ENCODE data around the gene BMP2.
A peak's percentile ranks its signal among the peaks of the same experiment; 100 is the strongest.

Gene BMP2

DNA sequence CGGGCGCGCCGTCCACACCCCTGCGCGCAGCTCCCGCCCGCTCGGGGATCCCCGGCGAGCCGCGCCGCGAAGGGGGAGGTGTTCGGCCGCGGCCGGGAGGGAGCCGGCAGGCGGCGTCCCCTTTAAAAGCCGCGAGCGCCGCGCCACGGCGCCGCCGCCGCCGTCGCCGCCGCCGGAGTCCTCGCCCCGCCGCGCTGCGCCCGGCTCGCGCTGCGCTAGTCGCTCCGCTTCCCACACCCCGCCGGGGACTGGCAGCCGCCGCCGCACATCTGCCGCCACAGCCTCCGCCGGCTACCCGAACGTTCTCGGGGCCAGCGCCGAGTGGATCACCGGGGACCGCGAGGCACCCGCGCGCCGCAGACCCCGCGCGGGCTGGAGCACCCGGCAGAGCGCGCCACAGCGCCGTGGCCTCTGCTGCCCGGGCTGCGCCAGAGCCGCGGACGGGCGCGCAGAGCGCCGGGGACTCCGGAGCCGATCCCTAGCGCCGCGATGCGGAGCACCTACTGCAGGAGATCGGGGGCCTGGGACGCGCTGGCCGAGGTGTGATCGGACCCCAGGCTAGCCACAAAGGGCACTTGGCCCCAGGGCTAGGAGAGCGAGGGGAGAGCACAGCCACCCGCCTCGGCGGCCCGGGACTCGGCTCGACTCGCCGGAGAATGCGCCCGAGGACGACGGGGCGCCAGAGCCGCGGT lies at the start of gene BMP2:
TSS of gene BMP2 (plus strand) at position 151 of the 692 bp plus-strand sequence. CDS start 2,441 bp downstream, outside the sequence.
- DNase-seq = peak; percentile 57 to 77

- no peak for DNase-seq
Measured at GRCh38 chr20:6718662-6719368, 48.7 kb upstream of the BMP2 start.

DNA sequence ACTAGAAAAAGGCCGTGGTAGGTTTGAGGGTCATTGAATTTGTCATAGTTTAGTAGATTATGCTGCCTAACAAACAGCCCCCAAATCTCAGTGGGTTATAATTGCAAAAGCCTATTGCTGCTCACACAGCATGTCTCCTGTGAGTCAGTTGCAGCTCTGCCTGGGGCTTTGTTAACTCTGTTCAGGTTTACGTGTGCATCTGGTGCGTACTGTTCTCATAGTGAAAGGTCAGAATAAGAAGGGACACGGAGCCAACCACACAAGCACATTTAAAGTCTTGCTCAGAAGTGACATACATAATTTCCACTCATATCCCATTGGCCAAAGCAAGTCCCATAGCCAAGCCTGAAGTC lies 48.1 kb upstream of the BMP2 start:
- no peak for DNase-seq

GRCh38 chr20:6726761-6727160 lies 40.7 kb upstream of the BMP2 start:
- no peak for DNase-seq

DNA sequence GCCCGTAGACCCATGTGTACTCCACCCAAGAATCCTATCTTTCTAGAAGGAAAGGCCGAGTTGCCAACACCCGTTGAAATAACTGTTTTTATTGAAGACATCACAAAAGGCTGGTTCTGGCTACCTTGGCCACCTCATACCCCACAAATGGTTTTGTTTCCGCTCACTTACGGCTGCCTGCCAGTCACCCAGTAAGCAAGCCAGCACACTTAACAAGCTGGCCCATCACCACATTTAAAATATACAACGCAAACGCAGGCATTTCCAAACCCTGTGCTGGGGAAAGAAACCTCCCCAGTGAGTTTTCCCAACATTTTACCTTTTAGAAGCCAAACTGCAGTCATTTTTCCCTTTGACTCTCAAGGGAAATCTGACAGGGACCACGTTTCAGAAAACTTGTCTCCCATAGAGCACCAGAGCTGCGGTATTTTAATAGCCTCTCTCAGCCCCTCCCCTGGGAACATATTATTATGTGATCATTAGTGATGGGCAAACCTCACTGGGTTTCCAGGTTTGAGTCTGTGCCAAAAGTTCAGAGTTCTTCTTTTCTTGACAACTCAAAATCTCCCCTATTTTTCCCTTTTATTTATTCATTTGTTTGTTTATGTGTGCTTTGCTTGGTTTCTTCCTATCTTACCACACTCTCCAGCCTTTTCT lies 36.7 kb upstream of the BMP2 start:
- DNase-seq = no peak

DNA sequence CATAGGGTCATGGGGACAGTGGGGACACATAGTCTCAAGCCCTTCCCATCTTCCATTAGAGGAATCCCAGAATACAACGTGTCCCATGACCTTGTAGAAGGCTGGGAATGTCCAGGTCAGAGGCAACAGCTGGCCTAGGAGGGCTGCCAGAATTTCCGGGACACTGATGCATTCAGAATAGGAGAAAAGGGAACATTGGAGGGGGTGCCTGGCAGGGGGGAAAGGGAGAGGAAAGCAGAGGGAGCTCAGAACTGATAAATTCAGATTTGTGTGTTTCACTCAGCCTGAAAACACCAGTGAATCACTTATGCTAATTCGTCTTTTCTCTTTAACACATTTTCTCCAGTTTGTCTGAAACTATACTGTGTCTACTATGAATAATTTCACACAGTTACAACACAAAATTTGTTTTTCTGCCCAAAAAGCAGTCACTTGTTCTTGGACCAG lies 35.5 kb upstream of the BMP2 start:
- no peak for DNase-seq

DNA sequence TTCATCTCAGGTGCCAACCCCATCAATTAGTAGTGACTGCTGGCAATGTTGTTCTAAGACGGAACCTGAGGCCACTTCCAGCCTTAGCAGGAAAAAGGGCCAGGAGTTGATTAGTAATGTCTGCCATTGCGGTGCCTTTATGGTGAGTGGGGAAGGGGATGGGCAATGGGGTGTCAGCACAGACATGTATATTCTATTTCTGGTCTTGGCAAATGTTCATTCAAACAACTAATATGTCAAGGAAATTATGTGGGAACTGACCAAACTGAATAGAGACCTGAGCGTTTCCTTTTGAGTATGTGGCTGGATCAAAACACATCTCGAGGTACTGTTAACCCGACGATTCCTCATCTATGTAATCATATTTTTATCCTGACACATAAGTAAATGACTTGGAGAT lies 34.6 kb upstream of the BMP2 start:
- DNase-seq = no peak

- no peak for DNase-seq
Measured at GRCh38 chr20:6733965-6734364, 33.5 kb upstream of the BMP2 start.

DNA sequence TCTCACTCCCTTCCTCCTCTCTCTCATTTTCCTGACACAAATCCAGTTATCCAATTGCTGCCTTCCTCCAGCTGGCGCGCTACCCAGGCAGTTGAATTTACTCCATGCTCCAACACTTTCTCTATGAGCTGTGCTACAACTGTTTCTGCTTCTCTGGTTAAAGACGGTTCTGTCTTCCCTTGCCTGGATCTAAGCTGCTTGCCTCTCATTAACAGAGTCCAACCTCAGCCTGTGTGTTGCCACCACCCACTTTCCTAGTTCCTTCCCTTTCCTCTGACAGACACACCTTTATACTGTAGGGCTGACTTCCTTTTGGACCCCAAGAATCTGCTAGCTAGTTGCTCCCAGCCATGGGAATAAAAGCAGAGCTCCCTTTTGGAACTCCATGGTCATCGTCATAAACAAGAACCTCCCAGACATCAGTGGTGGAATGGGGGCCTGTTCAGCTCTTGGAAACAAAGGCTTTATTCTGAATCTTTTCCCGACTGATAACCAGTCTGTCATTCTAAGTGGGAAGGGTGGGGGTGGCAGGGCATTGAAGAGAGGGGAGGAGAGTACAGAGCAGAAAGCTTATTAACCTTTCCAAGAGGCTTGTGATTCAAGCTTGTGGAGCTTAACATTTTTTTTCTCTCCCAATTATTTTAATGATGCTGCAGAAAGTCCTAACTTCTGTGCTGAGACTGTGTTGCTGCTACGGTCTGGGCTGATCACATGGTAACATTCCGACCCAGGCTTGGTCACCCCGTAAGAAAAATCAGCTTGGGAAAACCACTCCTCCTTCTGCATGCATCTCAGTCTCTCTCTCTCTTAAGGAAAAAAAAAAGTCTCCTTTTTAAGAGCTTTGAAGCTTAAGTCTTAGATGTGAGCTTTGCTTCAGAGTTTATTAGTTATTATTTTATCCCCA lies 31.3 kb upstream of the BMP2 start:
- DNase-seq = no peak

DNA sequence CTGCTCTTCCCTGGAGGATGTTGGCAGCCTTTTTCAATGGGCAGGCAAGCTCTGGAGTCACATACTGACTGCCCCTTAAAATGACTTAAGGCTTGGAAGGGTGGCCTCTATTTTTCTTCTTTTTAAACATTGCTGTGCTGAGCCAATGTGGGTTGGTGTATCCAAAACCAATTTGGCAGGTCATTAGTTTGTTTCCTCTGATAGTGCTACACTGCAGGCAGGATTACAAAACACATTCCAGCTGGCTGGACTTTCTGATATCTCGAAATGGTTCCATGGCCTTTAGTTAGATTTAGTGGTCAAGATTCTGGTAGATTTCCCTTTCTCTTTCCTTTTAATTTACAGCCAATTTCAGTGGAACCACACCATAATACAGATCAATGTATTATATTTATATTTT lies 28.1 kb upstream of the BMP2 start:
- DNase-seq = no peak

GRCh38 chr20:6740096-6740495 lies 27.4 kb upstream of the BMP2 start:
- no peak for DNase-seq

GRCh38 chr20:6744180-6744579 lies 23.3 kb upstream of the BMP2 start:
- no peak for DNase-seq

DNA sequence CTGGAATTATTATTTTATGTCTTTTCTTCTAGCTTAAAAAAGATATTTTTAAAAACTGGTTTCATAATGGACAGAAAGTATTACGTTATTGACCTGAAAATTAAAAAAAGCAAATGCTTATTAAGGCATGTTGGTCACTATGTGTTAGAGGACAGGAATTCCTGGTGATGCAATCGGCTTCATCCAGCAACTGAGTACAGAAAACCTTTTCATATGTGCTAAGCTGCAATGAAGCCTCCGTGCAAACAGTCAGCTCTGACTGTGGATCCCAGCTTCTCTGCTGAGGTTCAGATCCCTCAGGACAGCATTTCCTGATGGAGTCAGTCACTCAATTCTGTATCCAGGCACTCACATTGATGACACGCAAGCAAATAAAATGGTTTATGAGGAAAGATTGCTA lies 22.7 kb upstream of the BMP2 start:
- no peak for DNase-seq

DNA sequence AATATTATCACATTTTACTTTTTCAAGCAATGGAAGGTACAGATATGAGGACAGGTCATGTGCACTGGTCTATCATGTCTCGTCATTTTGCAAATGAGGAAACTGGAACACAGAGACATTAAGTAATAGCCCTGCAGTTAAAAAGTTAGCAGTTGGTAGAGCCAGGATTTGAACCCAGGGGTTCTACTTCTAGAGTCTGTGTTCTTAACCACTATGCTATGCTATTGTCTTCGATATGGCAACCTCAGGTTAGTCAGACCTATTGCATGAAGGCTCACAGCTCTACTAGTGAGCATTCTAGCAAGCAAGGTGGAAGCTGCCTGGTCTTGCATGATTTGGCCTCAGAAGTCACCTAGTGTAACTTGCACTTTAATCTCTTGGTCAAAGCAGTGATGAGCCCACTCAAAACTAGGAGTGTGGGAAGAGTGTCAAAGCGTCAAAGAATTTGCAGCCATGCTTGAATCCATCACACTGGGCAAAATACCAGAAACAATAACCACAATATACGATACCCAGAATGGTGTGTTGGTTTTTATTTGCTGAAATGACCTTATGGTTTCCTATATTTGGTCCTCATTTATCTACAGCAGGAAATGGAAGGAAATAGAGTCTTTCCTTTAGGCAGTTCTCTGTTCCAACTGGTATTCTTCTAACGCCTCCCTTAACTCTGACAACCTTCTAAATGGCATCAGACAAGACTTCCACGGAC lies 20.4 kb upstream of the BMP2 start:
- DNase-seq = no peak

- DNase-seq = no peak
Measured at GRCh38 chr20:6750438-6750837, 17.0 kb upstream of the BMP2 start.

DNA sequence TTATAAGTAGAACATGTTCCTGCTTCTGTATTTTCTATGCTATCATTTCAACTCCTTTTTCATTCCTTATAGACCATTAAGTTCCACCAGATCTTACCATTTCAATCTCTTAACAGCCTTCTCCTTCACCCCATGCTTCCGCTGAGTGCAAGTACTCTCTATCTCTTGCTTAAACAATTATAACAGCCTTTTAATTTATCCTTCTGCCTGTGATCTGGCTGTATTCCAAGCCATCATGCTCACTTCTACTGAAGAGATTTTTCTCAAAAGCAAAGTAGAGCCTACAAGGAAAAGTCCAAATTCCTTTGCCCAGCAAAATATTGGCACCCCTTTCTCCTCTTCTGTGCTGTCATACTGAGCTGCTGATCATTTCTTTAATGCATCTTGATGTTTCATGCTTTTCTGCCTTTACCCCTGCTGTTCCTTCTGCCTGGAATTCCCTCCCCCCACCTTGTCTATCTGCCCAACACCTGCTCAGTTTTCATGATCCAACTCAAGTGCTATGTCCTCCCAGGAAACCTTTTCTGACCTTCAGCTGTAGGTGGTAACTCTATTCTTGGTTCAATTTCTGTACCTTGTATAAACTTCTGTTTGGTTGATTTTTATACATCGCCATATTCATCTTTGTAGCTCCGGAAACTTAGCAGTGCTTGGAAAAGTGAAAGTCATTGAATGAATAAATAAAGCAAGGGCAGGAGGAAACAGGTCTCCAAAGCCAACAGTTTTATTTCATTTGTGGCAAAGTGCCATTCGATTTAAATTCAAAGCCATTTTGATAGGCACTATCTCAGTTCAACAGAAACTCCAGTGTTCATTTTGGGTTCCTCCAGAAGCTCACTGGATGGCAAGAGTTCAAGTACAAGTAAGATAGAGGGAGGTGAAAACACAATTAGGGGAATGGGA lies 10.5 kb upstream of the BMP2 start:
- DNase-seq = no peak

- DNase-seq = no peak
Measured at GRCh38 chr20:6764619-6765018, 2.9 kb upstream of the BMP2 start.

DNA sequence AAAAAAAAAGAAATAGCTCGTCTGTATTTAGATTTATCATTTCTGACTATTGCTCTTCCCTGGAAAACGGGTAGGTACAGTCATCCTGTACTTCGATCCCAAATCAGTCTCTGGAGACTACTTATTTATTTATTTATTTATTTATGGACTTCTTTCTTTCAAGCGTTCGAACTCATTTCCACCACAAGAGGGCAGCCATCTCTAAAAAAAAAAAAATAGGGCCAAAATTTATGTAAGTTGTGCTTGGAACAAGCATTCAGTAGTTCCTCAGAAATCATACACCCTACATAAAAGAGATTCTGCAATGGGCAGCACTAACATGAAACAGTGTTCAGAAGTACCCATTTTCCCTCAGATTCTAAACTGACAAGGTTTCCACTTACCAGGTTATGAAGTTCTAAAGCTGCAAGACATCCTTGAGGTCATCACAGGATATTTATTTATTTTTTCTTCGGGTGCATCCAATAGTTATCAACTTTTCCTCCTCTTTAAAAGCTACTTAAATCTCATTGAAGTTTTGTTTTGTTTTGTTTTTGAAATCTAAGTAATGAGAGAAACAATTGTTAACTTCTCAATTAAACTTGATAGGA lies 1.9 kb upstream of the BMP2 start:
- DNase-seq = peak; percentile 31 to 53

- DNase-seq = no peak
Measured at GRCh38 chr20:6766433-6766832, 1.1 kb upstream of the BMP2 start.

- no peak for DNase-seq
Measured at GRCh38 chr20:6767126-6767535, 355 bp upstream of the BMP2 start.
